ENCODE data around the gene TEKT5. TPM values are rescaled to one million over a fixed set of nuclear protein-coding genes. Genes with fewer than 3 reads are reported as not detected.

Gene TEKT5
- total RNA-seq, 1 donor from 2014 or later = not detected

GRCh38 chr16:10581507-10581906 is 113.2 kb downstream of the TEKT5 start:
- no peak for DNase-seq (ENCODE audit: low read depth)

- DNase-seq (ENCODE audit: low read depth) = no peak
Observed at GRCh38 chr16:10580883-10581247, 113.9 kb downstream of the TEKT5 start.

- peak; percentile 89 for DNase-seq (ENCODE audit: low read depth)
Observed at GRCh38 chr16:10579965-10580882, 114.5 kb downstream of the TEKT5 start, which contains the start of gene EMP2. Gene EMP2 (minus strand): TSS chr16:10580598. CDS start chr16:10547617, 32,981 bp downstream.

GRCh38 chr16:10579575-10579964 is 115.2 kb downstream of the TEKT5 start:
- no peak for DNase-seq (ENCODE audit: low read depth)

- peak; percentile 92 for DNase-seq (ENCODE audit: low read depth)
Observed at GRCh38 chr16:10578474-10579316, 116.0 kb downstream of the TEKT5 start.

Other genes starting within 250 kb of the TEKT5 start
- 53.0 and 72.1 TPM in 2 replicates for gene EMP2, start 114.3 kb downstream of the TEKT5 start, total RNA-seq
- gene NUBP1, start 48.9 kb upstream of the TEKT5 start, total RNA-seq = 25.0 and 28.1 TPM in 2 replicates
- gene TVP23A, start 123.9 kb upstream of the TEKT5 start, total RNA-seq = not detected in 2 replicates
- gene CIITA, start 182.3 kb upstream of the TEKT5 start, total RNA-seq = under 0.01 and 0.03 TPM in 2 replicates
- gene DEXI, start 247.5 kb upstream of the TEKT5 start, total RNA-seq = 63.8 and 75.2 TPM in 2 replicates
- gene CLEC16A, start 249.6 kb upstream of the TEKT5 start, total RNA-seq = 20.7 and 23.8 TPM in 2 replicates